Endothelial cell of hepatic sinusoid (primary cell): Measurements from ENCODE around the gene PTGDR.

Experiments used
- in situ Hi-C: cut with HindIII; loops from 2 replicates; pipeline ENCODE4 v1.10.0; 2017; ENCODE audit warnings: low sequenced_read_pairs

Gene PTGDR

DNA sequence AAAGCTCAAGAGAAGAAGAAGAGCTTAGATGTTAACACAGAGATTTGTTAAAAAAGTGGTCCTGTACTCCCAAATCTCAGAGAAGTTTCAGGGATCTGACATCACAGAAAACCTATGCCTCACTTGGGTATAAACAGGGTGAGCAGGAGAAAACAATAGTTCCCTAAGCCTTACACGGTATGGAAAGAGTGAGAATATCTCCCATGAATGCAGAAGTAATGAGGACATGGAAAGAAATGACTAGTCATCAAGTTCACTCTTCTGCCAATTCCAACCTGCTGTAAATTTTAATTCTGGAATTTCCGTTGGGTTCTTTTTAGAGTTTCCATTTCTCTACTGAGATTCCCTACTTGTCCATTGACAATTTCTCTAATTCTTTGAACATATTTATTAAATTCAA, 40.4 kb downstream of the PTGDR start:
- in situ Hi-C loops: no loop called here

DNA sequence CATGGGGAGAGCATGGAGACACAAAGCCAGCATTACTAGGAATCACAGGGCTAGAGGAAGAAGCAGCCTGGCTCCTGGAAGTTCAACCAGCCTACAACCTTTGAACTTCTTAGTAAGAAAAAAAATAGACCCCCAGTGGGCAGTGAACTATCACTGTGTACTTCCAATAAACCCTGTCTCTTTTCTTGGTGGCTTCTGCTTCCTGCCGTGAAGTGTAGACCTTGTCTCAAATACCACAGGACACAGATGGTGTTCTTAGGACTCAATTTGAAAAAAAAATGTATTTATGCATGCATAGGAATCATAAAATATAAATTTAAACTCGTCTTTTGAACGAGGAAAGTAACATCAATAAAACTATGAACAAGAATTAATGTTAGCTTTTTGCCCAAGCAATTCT, 43.0 kb downstream of the PTGDR start:
- in situ Hi-C loops: no loop called here

DNA sequence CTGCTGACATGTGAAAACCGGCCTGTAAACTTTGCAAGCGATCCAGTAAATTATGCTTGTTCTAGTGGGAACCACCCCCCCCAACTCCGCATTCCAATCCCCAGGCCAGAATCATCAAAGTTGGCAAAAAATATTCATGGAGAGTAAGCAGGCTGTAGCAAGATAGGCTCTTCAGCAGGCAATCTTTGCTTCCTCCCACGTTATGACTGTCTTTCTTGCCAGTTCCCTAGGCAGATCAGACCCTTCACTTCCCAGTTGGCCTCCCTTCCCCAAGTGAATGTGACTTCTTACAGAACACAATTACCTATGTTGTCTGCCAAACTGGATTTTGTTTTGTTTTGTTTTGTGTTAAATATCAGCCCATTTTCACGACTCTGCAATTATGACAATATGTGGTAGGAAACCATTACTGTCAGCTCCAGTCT, 45.4 kb downstream of the PTGDR start:
- in situ Hi-C loops: no loop called here

DNA sequence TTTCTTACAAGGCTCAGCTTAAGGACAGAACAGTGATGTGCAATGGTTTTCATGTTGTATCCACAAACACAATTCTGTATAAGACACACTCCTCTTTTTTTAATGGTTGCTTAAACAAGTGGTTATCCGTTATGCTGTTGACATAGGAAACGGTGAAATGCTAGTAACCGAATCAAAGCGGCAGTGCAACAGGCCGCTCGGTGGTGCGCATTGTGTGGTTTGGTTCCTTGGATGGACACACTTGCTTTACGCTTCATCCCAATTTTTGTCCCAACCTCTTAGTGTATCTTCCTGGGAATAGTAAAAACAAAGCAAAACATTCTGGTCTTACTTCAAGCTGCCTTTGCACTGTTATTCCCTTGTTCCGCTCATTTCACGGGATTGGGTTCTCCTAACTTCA, 46.0 kb downstream of the PTGDR start:
- in situ Hi-C loops: no loop called here

DNA sequence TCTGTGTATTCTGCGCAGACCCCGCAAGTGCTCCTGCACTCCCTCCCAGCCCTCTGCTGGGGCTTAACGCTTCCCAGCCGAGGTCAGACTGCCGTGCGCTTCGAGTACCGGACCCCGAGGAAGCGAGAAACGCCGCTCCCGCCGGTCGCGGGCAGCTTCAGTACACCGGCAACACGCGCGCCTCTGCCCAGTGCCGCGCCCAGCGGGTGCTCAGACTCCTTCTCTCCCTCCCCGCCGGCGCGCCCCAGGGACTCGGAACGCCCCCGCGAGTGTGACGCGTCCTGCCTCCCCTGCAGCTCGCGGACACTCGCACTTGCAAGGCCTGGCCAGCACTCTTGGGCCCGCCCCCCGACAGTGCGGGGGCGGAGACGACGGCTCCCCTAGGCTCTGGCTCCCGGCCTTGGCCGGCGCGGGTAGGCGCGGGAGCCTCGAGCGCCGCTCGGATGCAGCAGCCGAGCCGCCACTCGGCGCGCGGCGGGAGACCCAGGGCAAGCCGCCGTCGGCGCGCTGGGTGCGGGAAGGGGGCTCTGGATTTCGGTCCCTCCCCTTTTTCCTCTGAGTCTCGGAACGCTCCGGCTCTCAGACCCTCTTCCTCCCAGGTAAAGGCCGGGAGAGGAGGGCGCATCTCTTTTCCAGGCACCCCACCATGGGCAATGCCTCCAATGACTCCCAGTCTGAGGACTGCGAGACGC, 46.6 kb downstream of the PTGDR start, which contains the start of gene PTGER2:
Gene PTGER2 (plus strand): TSS at position 410 of the 692 bp plus-strand sequence. CDS start 237 bp downstream, at position 647.
- in situ Hi-C loops: no loop called here

DNA sequence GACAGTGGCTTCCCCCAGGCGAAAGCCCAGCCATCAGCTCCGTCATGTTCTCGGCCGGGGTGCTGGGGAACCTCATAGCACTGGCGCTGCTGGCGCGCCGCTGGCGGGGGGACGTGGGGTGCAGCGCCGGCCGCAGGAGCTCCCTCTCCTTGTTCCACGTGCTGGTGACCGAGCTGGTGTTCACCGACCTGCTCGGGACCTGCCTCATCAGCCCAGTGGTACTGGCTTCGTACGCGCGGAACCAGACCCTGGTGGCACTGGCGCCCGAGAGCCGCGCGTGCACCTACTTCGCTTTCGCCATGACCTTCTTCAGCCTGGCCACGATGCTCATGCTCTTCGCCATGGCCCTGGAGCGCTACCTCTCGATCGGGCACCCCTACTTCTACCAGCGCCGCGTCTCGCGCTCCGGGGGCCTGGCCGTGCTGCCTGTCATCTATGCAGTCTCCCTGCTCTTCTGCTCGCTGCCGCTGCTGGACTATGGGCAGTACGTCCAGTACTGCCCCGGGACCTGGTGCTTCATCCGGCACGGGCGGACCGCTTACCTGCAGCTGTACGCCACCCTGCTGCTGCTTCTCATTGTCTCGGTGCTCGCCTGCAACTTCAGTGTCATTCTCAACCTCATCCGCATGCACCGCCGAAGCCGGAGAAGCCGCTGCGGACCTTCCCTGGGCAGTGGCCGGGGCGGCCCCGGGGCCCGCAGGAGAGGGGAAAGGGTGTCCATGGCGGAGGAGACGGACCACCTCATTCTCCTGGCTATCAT, 47.3 kb downstream of the PTGDR start:
- in situ Hi-C loops: no loop called here

DNA sequence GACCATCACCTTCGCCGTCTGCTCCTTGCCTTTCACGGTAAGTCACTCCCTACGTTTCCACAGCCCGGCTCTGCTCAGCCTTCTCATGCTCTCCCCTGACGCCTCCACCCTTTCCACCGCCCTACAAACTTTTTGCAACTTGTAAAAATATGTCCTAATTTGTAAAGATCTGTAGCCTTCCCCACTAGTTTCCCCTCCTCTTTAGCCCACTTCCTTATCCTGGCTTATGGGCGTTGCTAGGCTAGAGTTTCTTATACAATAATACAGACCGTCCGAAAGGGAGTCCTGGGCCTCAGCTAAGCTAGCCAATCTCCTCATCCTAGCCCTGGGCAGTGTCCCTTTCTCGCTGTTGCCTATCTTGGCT, 47.8 kb downstream of the PTGDR start:
- in situ Hi-C loops: no loop called here

DNA sequence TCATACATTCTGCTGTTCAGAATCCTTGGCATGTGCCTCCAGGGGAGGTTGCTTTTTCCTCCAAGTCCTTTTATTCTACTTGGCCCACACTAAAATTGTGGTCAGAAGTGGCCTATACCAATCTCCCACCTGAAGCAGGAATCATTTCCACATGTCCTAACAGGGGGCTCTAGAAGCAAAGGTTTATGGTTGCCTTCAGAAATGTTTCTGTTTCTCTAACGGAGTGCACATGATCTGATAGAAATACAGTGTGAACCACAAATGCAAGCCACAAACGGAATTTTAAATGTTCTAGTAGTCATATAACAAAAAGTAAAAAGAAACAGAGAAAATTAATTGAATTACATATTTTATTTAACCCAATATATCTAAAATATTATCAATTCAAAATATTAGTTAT, 50.6 kb downstream of the PTGDR start:
- in situ Hi-C loops: no loop called here

DNA sequence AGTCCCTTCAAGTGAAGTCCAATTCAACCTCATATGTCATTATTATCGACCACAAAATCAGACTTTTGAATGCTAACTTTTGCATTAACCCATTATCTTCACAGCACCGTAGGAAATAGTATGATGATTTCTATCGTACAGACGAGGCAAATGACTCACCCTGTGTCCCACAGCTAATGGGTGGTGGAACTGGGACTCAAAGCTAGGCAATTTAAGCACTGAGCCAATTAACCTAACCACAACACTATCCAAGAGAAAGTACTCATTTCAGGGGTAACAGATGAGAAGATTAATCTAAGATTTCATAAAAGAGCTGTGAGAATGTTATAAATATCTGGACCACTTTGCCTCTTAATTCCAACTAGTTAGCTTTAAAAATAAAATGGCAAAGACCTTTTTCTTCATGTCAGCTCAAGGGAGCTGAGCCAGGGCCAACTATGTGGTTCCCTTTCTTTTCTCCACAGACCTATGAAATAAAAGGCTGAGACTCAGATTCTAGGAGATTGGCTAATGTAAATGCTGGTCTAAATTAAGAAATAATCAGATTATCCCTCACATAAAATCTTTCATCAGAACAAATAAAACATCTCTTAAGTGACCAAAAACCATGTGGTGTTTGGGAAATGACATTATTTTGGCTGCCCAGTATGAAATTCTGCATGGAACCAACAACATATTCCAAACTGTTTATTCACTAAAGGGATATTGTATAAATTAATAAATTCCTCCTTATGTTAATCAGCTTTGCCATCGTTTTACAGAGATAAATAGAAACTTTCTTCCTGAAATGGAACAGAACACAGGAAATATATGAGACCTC, 51.5 kb downstream of the PTGDR start:
- in situ Hi-C loops: no loop called here

DNA sequence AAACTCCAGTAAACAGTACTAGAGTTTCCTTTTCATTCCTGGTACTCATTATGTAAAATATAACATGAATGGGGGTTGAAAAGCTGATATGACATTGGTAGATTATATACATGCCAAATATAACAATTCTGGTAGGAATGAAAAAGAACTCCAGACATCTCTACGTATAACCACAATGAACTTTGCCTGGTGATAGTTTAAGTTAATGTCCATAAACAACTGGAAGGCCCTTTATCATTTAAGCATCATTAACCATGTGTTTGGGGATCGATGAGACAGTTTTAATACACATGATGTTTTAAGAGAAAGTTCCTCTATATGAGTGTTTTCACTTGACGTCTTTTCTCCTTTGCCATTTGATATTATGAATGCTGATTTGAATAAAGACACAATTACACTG, 52.4 kb downstream of the PTGDR start:
- in situ Hi-C loops: no loop called here

DNA sequence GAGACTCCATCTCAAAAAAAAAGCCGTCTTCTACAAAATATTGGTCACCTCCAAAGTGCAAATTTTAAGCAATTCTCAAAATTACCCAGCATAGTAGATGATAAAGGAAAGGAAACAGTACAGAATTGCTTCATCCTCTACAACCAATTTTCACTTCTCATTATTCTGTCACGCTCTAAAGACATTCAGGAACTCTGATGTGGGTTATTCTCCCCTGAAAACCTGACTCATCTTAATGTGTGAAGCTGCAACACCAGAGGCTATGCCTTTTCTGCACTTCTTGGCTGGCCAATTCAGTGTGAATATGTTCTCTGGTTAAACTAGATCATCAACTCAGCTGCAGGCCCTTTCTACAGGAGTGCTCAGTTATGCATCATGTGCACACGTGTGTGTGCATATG, 57.6 kb downstream of the PTGDR start:
- in situ Hi-C loops: no loop called here

DNA sequence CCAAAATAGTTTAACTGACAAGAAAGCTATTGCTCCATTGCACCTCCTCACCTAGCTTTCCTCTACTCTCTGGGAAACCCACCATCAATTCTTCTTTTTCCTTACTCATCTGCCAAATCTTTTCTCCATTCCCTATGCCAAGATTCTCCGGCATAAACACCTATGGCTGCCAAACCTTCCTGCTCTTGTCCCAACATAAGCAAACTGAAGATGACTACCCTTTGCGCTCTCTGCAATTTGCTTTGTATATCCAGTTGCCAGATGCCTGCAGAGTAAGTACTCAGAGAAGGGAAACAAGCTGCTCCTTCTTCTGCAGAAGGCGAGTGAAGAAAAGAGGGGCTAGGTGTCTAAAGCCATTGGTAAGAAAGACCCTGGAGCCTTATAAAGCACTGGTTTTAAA, 58.1 kb downstream of the PTGDR start:
- in situ Hi-C loops: no loop called here
